IPS DF 6.9 (cell line): ENCODE data around the gene ATP8B1.

Experiments used
- DNase-seq: peaks from one replicate; pipeline ENCODE4 v3.0.0-alpha.2; 2013; ENCODE audit warnings: low read depth, low spot score
- H3K27ac ChIP-seq: one replicate; pipeline ENCODE4 v1.5.1; 2013; ENCODE audit warnings: low read length, control low read depth
- H3K27me3 ChIP-seq: 2 replicates; pipeline ENCODE4 v1.6.1; 2013; ENCODE audit warnings: mild to moderate bottlenecking, low read length; ENCODE audit not compliant: control insufficient read depth, insufficient read depth
- H3K36me3 ChIP-seq: 2 replicates; pipeline ENCODE4 v1.6.1; 2013; ENCODE audit warnings: low read length; ENCODE audit not compliant: control insufficient read depth, insufficient read depth
- H3K4me1 ChIP-seq: 2 replicates; pipeline ENCODE4 v1.6.1; 2013; ENCODE audit warnings: low read length; ENCODE audit not compliant: control insufficient read depth, insufficient read depth
- H3K4me3 ChIP-seq: 2 replicates; pipeline ENCODE4 v1.5.1; 2013; ENCODE audit warnings: mild to moderate bottlenecking, low read length
- H3K9me3 ChIP-seq: 2 replicates; pipeline ENCODE4 v1.6.1; 2013; ENCODE audit warnings: low read length, inconsistent platforms; ENCODE audit not compliant: control insufficient read depth, insufficient read depth
- WGBS: extraction: QIAGEN DNeasy Blood & Tissue Kit; methylation state at CpG from one replicate; pipeline ENCODE4 v1.1.7; 2013; ENCODE audit warnings: mixed read lengths, missing lambda C conversion rate; ENCODE audit not compliant: insufficient read length, insufficient coverage; 5-methylcytosine and 5-hydroxymethylcytosine counted together

Gene ATP8B1

GRCh38 chr18:57705011-57705410, 98.1 kb downstream of the ATP8B1 start:
- WGBS = no CpG with 5 or more reads among the region's 1 CpG
- H3K4me3 ChIP-seq = no peak overlapping the region
- H3K36me3 ChIP-seq = no peaks in the 10 kb centered on the region
- no peaks in the 10 kb centered on the region for H3K4me1 ChIP-seq
- H3K27me3 ChIP-seq = no peaks in the 10 kb centered on the region
- H3K27ac ChIP-seq = no peak overlapping the region
- DNase-seq = no peak
- no peaks in the 10 kb centered on the region for H3K9me3 ChIP-seq

DNA sequence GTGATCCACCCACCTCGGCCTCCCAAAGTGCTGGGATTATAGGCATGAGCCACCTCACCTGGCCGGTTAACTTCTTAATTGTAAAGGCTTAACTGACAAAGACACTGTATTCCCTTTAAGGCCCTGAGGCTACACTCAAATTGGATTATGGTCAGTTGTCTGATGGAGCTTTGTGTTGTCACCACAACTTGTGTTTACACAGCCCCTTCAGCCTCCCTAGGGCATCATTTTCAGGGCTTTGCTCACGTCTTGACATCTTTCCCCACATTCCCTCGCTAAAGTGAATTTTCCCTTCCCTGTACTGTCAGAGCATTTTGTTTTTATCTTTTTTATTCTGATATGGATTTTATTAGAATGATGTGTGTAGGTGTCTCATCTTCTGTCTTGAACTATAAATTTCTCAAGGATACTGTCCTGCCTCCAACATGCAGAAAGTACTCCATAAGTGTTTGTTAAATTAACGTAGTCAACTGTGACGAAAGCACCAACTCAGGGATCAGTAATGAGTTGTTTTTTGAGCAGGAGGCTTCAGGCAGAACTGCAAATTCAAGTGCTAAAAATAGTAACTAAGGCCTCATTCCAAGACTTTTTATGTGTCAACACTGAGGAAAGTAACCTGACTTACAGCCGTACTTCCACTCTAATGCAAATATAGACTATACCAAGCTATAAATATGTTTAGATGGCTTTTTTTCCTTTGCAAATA, 104.4 kb downstream of the ATP8B1 start:
- WGBS = no CpG with 5 or more reads among the region's 7 CpGs
- no peak overlapping the region for H3K4me3 ChIP-seq
- no peaks in the 10 kb centered on the region for H3K27me3 ChIP-seq
- H3K27ac ChIP-seq = no peak overlapping the region
- H3K9me3 ChIP-seq = no peaks in the 10 kb centered on the region
- no peaks in the 10 kb centered on the region for H3K36me3 ChIP-seq
- no peaks in the 10 kb centered on the region for H3K4me1 ChIP-seq
- DNase-seq = no peak

DNA sequence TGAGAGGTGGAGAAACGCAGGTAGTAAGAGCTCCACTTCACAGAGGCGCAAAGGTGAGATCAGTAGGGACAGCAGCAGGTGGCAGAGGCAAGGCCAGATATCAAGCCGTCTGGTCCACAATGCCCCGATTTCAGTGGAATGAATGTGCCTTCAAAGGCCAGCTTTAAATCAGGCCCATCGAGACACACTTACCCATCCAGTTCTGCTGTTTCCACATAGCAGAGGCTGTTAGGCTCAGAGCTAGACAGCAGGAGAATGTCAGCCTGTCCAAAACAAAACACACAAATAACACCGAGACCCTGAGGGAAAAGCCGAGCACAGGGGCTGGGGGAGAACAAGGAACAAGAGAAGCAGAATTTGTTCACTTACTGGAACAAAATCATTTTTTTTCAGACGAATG, 105.7 kb downstream of the ATP8B1 start:
- WGBS = no CpG with 5 or more reads among the region's 8 CpGs
- no peak for DNase-seq
- H3K4me3 ChIP-seq = no peak overlapping the region
- H3K27ac ChIP-seq = no peak overlapping the region
- no peaks in the 10 kb centered on the region for H3K4me1 ChIP-seq
- H3K36me3 ChIP-seq = no peaks in the 10 kb centered on the region
- H3K9me3 ChIP-seq = no peaks in the 10 kb centered on the region
- H3K27me3 ChIP-seq = no peaks in the 10 kb centered on the region

- Histone ChIP-seq H3K4me3 (no peak overlapping the region), H3K36me3 (no peaks in the 10 kb centered on the region), H3K27ac (no peak overlapping the region), H3K27me3 (no peaks in the 10 kb centered on the region), H3K4me1 (no peaks in the 10 kb centered on the region), H3K9me3 (no peaks in the 10 kb centered on the region)
- no peak for DNase-seq
- no CpG with 5 or more reads among the region's 8 CpGs for WGBS
Observed at GRCh38 chr18:57696271-57696670, 106.8 kb downstream of the ATP8B1 start.

DNA sequence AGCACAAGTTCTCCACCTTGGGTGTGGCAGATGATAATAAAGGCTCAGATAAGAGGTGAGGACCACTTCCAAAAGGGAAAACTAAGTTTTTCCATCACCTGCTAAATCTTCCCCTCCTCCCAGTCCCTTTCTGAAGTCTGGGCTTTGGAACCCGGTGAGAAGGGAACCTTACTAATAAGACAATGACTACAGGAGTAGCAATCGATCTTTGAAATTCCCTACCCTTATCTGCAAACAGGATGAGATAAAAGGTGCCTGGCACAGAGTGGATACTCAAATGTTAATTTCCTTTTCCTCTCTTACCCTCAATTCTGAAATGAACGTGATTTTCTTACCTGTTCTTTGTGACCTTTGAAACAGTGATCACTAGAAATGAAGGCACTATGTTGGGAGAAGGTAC, 111.8 kb downstream of the ATP8B1 start:
- Histone ChIP-seq H3K4me1 (no peaks in the 10 kb centered on the region), H3K27me3 (no peaks in the 10 kb centered on the region), H3K36me3 (no peaks in the 10 kb centered on the region), H3K9me3 (no peaks in the 10 kb centered on the region), H3K27ac (no peak overlapping the region), H3K4me3 (no peak overlapping the region)
- no CpG with 5 or more reads among the region's 3 CpGs for WGBS
- no peak for DNase-seq

DNA sequence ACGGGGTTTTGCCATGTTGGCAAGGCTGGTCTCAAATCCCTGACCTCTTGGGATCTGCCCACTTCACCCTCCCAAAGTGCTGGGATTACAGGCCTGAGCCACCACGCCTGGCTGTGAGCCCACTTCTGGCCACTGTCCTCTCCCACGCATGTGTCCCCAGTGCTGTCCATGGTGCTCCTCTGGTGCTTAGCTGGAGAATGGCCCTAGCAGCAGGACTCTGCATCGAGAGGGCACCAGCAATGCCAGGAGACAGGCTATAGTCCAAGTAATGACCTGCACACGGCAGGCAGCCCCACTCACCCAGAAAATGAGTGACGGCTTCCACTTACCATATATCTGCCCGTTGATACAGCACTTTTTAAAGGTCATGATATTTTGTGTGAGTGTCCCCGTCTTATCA, 115.1 kb downstream of the ATP8B1 start:
- Histone ChIP-seq H3K9me3 (no peaks in the 10 kb centered on the region), H3K27me3 (no peaks in the 10 kb centered on the region), H3K4me1 (no peaks in the 10 kb centered on the region), H3K27ac (no peak overlapping the region), H3K36me3 (no peaks in the 10 kb centered on the region), H3K4me3 (no peak overlapping the region)
- WGBS = no CpG with 5 or more reads among the region's 8 CpGs
- DNase-seq = no peak

GRCh38 chr18:57683470-57683869, 119.6 kb downstream of the ATP8B1 start:
- no peak for DNase-seq
- no peaks in the 10 kb centered on the region for H3K4me1 ChIP-seq
- H3K27me3 ChIP-seq = no peaks in the 10 kb centered on the region
- no peaks in the 10 kb centered on the region for H3K36me3 ChIP-seq
- no peak overlapping the region for H3K4me3 ChIP-seq
- no peaks in the 10 kb centered on the region for H3K9me3 ChIP-seq
- H3K27ac ChIP-seq = no peak overlapping the region

DNA sequence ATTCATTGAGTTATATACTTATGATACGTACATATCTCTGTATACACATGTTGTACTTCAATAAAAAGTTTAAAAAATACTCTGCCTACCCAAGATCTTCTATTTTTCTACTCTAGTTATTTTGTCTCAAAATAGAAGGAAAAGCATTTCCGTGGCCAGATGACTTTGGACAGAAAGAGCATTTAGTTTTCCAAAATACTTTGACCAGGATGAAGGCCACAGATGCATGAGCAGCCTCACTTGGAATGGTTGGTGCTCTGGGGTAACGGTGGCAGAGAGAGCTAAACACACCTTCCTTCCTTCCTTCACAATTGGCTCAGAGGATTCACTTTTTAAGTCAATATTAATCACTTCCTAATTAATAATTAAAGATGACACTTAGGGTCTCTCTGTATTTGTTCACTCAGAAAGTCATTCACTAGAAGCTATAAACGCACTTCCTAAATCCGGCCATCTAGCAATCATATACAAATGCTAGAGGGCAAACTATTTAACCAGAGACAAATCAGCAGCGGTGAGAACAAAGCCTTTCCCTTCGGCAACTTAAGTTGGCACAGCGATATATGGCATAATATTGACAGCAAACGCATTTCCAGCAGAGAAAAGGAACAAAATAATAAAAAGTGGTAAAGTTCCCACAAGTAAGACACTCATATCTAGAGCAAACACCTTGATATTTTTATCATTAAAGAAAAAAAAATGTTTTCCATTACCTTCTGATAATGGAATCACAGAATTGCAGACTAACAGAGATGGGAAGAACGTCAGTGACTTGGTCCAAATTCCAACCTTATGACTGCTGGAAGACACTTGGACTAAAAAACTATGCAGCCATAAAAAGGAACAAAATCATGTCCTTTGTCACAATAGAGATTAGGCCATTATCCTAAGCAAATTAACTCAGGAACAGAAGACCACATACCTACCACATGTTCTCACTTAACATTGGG, 125.6 kb downstream of the ATP8B1 start:
- Histone ChIP-seq H3K36me3 (no peaks in the 10 kb centered on the region), H3K27ac (no peak overlapping the region), H3K4me1 (no peaks in the 10 kb centered on the region), H3K27me3 (no peaks in the 10 kb centered on the region), H3K4me3 (no peak overlapping the region), H3K9me3 (no peaks in the 10 kb centered on the region)
- WGBS = no CpG with 5 or more reads among the region's 10 CpGs
- no peak for DNase-seq

- H3K27ac ChIP-seq = no peak overlapping the region
- no peak for DNase-seq
- H3K27me3 ChIP-seq = no peaks in the 10 kb centered on the region
- H3K36me3 ChIP-seq = no peaks in the 10 kb centered on the region
- no CpG with 5 or more reads among the region's 5 CpGs for WGBS
- no peak overlapping the region for H3K4me3 ChIP-seq
- H3K9me3 ChIP-seq = no peaks in the 10 kb centered on the region
- no peaks in the 10 kb centered on the region for H3K4me1 ChIP-seq
Observed at GRCh38 chr18:57674891-57675290, 128.2 kb downstream of the ATP8B1 start.

DNA sequence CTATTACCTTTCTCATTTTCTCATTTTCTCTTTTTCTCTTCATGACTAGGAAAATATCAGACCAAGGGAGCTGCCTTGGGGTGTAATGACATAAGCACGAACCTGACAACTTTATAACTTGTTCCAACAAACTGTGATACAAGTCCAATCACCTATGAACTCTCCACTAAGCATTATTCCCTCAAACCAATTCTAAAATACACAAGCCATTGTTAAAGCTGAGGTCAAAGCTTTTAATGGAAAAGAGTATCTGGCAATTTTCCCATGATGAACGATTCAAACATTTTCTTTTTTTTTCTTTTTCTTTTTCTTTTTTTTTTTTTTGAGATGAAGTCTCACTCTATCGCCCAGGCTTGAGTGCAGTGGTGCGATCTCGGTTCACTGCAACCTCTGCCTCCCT, 133.1 kb downstream of the ATP8B1 start:
- DNase-seq = no peak
- no peak overlapping the region for H3K4me3 ChIP-seq
- H3K36me3 ChIP-seq = no peaks in the 10 kb centered on the region
- H3K27ac ChIP-seq = no peak overlapping the region
- H3K27me3 ChIP-seq = no peaks in the 10 kb centered on the region
- no peaks in the 10 kb centered on the region for H3K4me1 ChIP-seq
- no peaks in the 10 kb centered on the region for H3K9me3 ChIP-seq
- no CpG with 5 or more reads among the region's 5 CpGs for WGBS
